ENCODE data around the gene CDC42SE2.

CDC42SE2 gene

GRCh38 chr5:131296213-131296672, 32.4 kb downstream of the CDC42SE2 start:
- no peaks in the 10 kb centered on the region for H3K27me3 ChIP-seq (ENCODE audit: low read depth, low read length)
- no peak overlapping the region for H2AFZ ChIP-seq (ENCODE audit: low read depth, low read length)
- H3K9ac ChIP-seq (ENCODE audit: low read length), result no peak overlapping the region
- H3K36me3 ChIP-seq (replicated peaks; ENCODE audit: low read depth, low read length), result peaks cover 29% of the 10 kb centered on the region
- H3K27ac ChIP-seq (ENCODE audit: low read length), result no peak overlapping the region
- H3K4me3 ChIP-seq (ENCODE audit: low read length), result no peak overlapping the region
- H3K79me2 ChIP-seq (ENCODE audit: low read length), result peaks cover 99% of the 10 kb centered on the region
- no peaks in the 10 kb centered on the region for H3K9me3 ChIP-seq (ENCODE audit: insufficient read depth, low read length)
- no peak for TF ChIP-seq CTCF (IDR thresholded peaks at IDR 0.05; ENCODE audit: low read depth, low read length)
- TF ChIP-seq EZH2phosphoT487 (IDR thresholded peaks at IDR 0.05; ENCODE audit: low read depth), result no peak
- peaks cover 93% of the 10 kb centered on the region for H4K20me1 ChIP-seq (ENCODE audit: insufficient read depth, low read length)
- no peaks in the 10 kb centered on the region for H3K4me1 ChIP-seq (ENCODE audit: low read length)
- no peak overlapping the region for H3K4me2 ChIP-seq (ENCODE audit: low read length)

GRCh38 chr5:131297886-131298285, 34.0 kb downstream of the CDC42SE2 start:
- Histone ChIP-seq H3K4me3 (ENCODE audit: low read length) (no peak overlapping the region), H3K4me2 (ENCODE audit: low read length) (no peak overlapping the region), H3K36me3 (replicated peaks; ENCODE audit: low read depth, low read length) (peaks cover 30% of the 10 kb centered on the region), H3K4me1 (ENCODE audit: low read length) (no peaks in the 10 kb centered on the region), H3K9ac (ENCODE audit: low read length) (no peak overlapping the region), H3K79me2 (ENCODE audit: low read length) (peaks cover 99% of the 10 kb centered on the region), H3K27me3 (ENCODE audit: low read depth, low read length) (no peaks in the 10 kb centered on the region), H4K20me1 (ENCODE audit: insufficient read depth, low read length) (peaks cover 94% of the 10 kb centered on the region), H3K27ac (ENCODE audit: low read length) (no peak overlapping the region), H2AFZ (ENCODE audit: low read depth, low read length) (no peak overlapping the region), H3K9me3 (ENCODE audit: insufficient read depth, low read length) (no peaks in the 10 kb centered on the region)
- no peak for TF ChIP-seq EZH2phosphoT487 (IDR thresholded peaks at IDR 0.05; ENCODE audit: low read depth)
- TF ChIP-seq CTCF (IDR thresholded peaks at IDR 0.05; ENCODE audit: low read depth, low read length), result no peak

DNA sequence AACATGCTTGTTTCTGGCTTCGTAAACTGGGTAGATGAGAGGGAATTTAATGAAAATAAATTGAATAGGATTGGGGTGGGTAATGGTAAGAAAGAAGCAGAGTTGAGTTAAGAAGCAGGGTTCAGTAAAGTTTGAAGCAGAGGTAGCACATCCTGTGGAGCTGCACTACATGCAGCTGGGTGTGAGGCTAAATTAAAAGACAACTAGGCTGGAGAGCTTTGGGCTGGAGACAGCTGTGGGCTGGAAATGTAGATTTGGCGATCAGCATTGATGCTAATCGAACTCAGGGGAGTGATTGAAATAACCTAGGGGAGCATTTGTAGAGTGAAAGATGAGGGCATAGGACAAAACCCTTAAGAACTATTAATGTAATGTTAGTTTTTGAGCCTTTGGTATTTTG, 35.6 kb downstream of the CDC42SE2 start:
- H3K4me2 ChIP-seq (ENCODE audit: low read length), result no peak overlapping the region
- H3K4me1 ChIP-seq (ENCODE audit: low read length), result peaks cover 3% of the 10 kb centered on the region
- no peaks in the 10 kb centered on the region for H3K9me3 ChIP-seq (ENCODE audit: insufficient read depth, low read length)
- H3K79me2 ChIP-seq (ENCODE audit: low read length), result peaks cover 99% of the 10 kb centered on the region
- TF ChIP-seq CTCF (IDR thresholded peaks at IDR 0.05; ENCODE audit: low read depth, low read length) (no peak), EZH2phosphoT487 (IDR thresholded peaks at IDR 0.05; ENCODE audit: low read depth) (no peak)
- no peak overlapping the region for H3K4me3 ChIP-seq (ENCODE audit: low read length)
- H4K20me1 ChIP-seq (ENCODE audit: insufficient read depth, low read length), result peaks cover 93% of the 10 kb centered on the region
- H3K27me3 ChIP-seq (ENCODE audit: low read depth, low read length), result no peaks in the 10 kb centered on the region
- H3K9ac ChIP-seq (ENCODE audit: low read length), result no peak overlapping the region
- H2AFZ ChIP-seq (ENCODE audit: low read depth, low read length), result no peak overlapping the region
- no peak overlapping the region for H3K27ac ChIP-seq (ENCODE audit: low read length)
- H3K36me3 ChIP-seq (replicated peaks; ENCODE audit: low read depth, low read length), result peaks cover 33% of the 10 kb centered on the region

GRCh38 chr5:131302506-131302905, 38.7 kb downstream of the CDC42SE2 start:
- Histone ChIP-seq H3K27ac (ENCODE audit: low read length) (no peak overlapping the region), H3K27me3 (ENCODE audit: low read depth, low read length) (no peaks in the 10 kb centered on the region), H3K9ac (ENCODE audit: low read length) (no peak overlapping the region), H2AFZ (ENCODE audit: low read depth, low read length) (no peak overlapping the region), H3K9me3 (ENCODE audit: insufficient read depth, low read length) (peaks cover 3% of the 10 kb centered on the region; the same call in 1 of the 2 replicates), H4K20me1 (ENCODE audit: insufficient read depth, low read length) (peaks cover 88% of the 10 kb centered on the region), H3K4me1 (ENCODE audit: low read length) (peaks cover 11% of the 10 kb centered on the region), H3K4me3 (ENCODE audit: low read length) (no peak overlapping the region), H3K79me2 (ENCODE audit: low read length) (peaks cover 94% of the 10 kb centered on the region), H3K36me3 (replicated peaks; ENCODE audit: low read depth, low read length) (peaks cover 43% of the 10 kb centered on the region), H3K4me2 (ENCODE audit: low read length) (no peak overlapping the region)
- no peak for TF ChIP-seq CTCF (IDR thresholded peaks at IDR 0.05; ENCODE audit: low read depth, low read length)
- TF ChIP-seq EZH2phosphoT487 (IDR thresholded peaks at IDR 0.05; ENCODE audit: low read depth), result no peak
